Muscle layer of duodenum (tissue), 2 donors: ENCODE results near the gene RAB3IP.
"Not testable (repeated sequence)": the region's sequence is repeated elsewhere in the genome, so short reads cannot be mapped to it uniquely, and the experiment has no call there.

Experiments
- H3K27ac ChIP-seq: one replicate; pipeline ENCODE4 v1.7.0; 2013; ENCODE audit warnings: mild to moderate bottlenecking, low read length
- H3K27me3 ChIP-seq: one replicate; pipeline ENCODE4 v1.7.0; 2013; ENCODE audit warnings: low read depth, mild to moderate bottlenecking, control low read depth, low read length
- H3K36me3 ChIP-seq, 2 donors: one replicate each; pipeline ENCODE4 v1.7.0; 2013; ENCODE audit warnings: low read length in 2 of 2, control low read depth in 1 of 2, mild to moderate bottlenecking in 1 of 2; ENCODE audit not compliant: insufficient read depth in 2 of 2, control insufficient read depth in 1 of 2
- H3K4me1 ChIP-seq, 2 donors: one replicate each; pipeline ENCODE4 v1.7.0; 2013; ENCODE audit warnings: low read length in 2 of 2, mild to moderate bottlenecking in 2 of 2, control low read depth in 1 of 2, moderate library complexity in 1 of 2; ENCODE audit not compliant: insufficient read depth in 2 of 2, control insufficient read depth in 1 of 2
- H3K4me3 ChIP-seq, 2 donors: one replicate each; pipeline ENCODE4 v1.7.0; 2013; ENCODE audit warnings: low read length in 2 of 2, low read depth in 1 of 2, mild to moderate bottlenecking in 1 of 2
- H3K9me3 ChIP-seq, 2 donors: one replicate each; pipeline ENCODE4 v1.7.0; 2013; ENCODE audit warnings: low read length in 2 of 2, control low read depth in 1 of 2, mild to moderate bottlenecking in 1 of 2; ENCODE audit not compliant: control insufficient read depth in 1 of 2
- donor health status: healthy.

RAB3IP gene

DNA sequence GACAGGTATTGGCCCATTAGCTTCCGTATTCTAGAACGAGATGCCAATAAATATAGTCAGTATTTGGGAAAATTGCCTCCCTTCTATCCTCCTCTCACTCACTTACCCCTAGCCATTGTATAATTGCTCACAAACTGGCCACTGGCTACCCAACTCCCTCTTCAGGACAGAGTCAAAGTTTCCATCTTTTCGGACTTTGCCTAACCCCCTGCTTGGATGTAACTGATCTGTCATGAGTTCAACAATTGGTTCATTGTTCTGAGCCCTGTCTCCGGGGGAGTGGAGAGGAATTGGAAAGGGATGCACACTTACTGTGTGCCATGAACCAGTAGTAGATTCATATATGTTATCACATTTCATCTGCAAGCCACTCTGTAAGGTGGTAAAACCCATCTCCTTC lies 98.5 kb downstream of the RAB3IP start:
- H3K4me3 ChIP-seq, result no peak overlapping the region
- H3K9me3 ChIP-seq, result no peaks in the 10 kb centered on the region
- peaks cover 0 to 8% of the 10 kb centered on the region in 2 donors for H3K4me1 ChIP-seq

DNA sequence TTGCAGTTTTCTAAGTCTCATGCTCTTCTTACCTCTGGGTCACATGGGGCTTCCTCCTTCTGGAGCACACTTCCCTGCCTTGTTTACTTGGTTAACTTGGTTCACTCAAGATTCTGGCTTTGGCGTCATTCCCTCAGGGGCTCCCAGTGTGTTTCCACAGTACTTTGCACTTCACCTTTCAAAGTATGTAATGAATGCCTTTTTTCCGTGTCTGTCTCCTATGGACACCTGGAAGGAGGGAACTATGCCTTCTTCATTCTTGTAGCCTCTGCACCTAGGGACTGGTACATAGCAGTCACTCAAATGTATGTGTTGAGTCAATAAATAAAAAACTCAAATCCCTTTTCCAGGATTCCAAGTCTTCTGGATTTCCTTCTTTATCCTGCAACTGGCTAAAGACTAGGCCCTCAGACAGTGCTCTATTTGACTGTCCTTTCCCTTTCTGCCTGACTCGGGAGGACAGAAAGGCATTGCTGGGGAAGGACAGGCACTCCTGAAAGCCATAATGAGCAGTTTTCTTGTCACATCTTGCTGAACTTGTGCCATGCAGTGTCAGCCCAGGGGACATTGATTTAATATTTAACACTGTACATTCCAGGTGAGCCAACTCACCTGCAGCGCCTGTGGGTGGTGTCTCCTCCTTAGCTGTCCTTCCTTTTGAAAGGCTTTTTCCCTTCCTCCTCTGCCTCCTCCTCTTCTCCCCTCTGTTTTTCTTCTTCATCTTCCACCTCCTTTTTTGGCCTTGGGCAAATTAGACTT lies 99.2 kb downstream of the RAB3IP start:
- Histone ChIP-seq H3K27ac (no peak overlapping the region), H3K4me1 (peaks cover 0 to 8% of the 10 kb centered on the region in 2 donors), H3K27me3 (no peaks in the 10 kb centered on the region), H3K9me3 (no peaks in the 10 kb centered on the region), H3K36me3 (no peaks in the 10 kb centered on the region), H3K4me3 (no peak overlapping the region)

More for the DNA sequence above, 98.5 kb downstream of the RAB3IP start:
- no peak overlapping the region for H3K27ac ChIP-seq
- H3K36me3 ChIP-seq, result no peaks in the 10 kb centered on the region
- no peaks in the 10 kb centered on the region for H3K27me3 ChIP-seq

DNA sequence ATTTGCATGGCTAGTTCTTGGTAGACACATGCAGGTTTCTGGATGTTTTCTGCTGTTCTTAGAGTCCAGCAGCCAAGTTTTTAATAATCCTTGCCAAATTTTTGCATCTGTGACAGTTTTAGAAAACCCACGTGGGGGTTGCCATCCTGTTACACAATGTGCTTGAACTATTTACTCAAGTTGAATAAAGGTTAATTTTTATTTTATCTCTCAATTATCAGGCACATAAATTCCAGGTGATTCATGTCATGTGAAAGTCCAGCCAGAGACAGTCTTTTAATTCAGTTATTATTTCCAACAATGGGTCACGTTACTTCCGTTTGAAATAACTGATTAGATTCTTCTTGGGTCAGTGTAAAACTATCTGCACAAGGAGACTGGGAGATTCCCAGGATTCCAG lies 102.1 kb downstream of the RAB3IP start:
- Histone ChIP-seq H3K27ac (no peak overlapping the region), H3K9me3 (no peaks in the 10 kb centered on the region), H3K4me3 (no peak overlapping the region), H3K27me3 (no peaks in the 10 kb centered on the region), H3K36me3 (no peaks in the 10 kb centered on the region), H3K4me1 (peaks cover 0 to 3% of the 10 kb centered on the region in 2 donors)

DNA sequence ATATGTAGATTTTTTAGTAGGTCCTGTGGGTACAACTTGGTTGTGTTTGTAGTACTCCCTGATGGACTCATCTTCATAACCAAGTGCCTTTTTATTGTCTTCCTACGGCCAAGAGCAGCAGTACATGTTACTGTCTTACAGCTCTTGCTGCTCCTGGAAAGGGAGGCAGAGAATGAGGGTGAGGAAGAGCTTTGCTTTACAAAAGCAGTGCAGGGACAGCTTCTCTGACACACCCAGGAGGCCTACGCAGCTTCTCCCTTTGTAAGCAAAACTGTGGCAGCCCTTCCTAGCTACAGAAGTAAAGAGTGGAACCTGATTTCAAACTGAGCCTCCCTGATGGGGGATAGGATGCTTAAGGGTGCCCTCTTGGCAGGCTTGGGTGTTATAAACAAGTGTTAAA lies 104.9 kb downstream of the RAB3IP start:
- no peaks in the 10 kb centered on the region for H3K9me3 ChIP-seq
- no peak overlapping the region for H3K4me3 ChIP-seq
- H3K27ac ChIP-seq, result no peak overlapping the region
- H3K27me3 ChIP-seq, result no peaks in the 10 kb centered on the region
- H3K36me3 ChIP-seq, result no peaks in the 10 kb centered on the region
- H3K4me1 ChIP-seq, result peaks cover 0 to 3% of the 10 kb centered on the region in 2 donors

DNA sequence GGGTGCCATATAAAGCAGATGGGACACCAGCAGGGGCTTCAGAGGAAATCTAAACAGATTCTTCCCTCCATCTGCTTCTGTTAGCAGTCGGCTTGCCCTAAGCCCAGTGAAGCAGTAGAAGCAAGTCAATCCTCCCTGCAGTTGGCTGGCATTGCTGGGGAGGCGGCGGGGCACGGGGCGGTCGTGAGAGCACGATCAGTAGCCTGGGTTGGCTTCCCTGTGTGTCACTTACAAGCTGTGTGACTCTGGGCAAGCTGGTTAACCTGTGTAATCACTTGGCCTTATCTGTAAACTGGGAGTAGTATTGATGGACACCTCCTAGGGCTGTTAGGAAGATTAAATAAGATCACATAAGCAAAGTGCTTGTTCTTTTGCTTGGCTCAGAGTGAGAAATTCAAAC lies 105.8 kb downstream of the RAB3IP start:
- no peaks in the 10 kb centered on the region for H3K36me3 ChIP-seq
- peaks cover 0 to 3% of the 10 kb centered on the region in 2 donors for H3K4me1 ChIP-seq
- no peaks in the 10 kb centered on the region for H3K9me3 ChIP-seq
- no peak overlapping the region for H3K4me3 ChIP-seq
- H3K27me3 ChIP-seq, result no peaks in the 10 kb centered on the region
- no peak overlapping the region for H3K27ac ChIP-seq

DNA sequence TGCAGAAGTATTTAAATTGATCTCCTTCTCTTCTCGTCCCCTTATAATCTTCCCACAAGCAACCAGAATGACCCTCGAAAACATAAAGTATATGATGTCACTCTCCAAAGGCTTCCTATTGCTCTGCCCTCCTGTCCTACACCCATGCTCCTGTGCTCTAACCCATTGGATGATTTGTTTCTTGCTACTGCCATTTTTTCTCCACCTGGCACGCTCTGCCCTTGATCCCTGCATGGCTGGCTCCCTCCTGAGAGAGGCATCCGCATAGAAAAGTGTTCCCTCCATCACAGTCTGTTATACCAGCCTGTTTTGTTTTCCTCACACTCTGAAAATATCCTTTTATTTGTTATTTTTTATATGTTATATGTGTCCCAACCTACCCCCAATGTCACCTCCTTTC lies 106.2 kb downstream of the RAB3IP start:
- Histone ChIP-seq H3K36me3 (no peaks in the 10 kb centered on the region), H3K4me1 (peaks cover 0 to 3% of the 10 kb centered on the region in 2 donors), H3K4me3 (no peak overlapping the region), H3K27ac (no peak overlapping the region), H3K27me3 (no peaks in the 10 kb centered on the region), H3K9me3 (no peaks in the 10 kb centered on the region)

DNA sequence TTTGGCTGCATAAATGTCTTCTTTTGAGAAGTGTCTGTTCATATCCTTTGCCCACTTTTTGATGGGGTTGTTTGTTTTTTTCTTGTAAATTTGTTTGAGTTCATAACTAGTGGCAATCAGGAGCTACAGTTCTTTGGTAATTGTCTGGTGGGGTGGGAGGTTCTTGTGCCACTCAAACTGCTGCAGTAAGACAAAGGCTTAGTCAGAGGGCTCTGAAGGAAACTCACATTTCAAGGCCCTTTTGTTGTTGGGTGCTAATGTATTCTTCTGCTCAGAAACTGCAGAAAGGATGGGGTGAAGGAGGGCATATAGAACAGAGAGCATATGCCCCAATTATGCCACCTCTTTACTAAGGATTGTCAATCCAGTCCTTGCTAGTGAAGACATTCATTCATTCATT lies 108.3 kb downstream of the RAB3IP start:
- Histone ChIP-seq H3K9me3 (no peaks in the 10 kb centered on the region), H3K36me3 (no peaks in the 10 kb centered on the region), H3K27me3 (no peaks in the 10 kb centered on the region), H3K4me3 (no peak overlapping the region), H3K27ac (no peak overlapping the region), H3K4me1 (no peaks in the 10 kb centered on the region)

DNA sequence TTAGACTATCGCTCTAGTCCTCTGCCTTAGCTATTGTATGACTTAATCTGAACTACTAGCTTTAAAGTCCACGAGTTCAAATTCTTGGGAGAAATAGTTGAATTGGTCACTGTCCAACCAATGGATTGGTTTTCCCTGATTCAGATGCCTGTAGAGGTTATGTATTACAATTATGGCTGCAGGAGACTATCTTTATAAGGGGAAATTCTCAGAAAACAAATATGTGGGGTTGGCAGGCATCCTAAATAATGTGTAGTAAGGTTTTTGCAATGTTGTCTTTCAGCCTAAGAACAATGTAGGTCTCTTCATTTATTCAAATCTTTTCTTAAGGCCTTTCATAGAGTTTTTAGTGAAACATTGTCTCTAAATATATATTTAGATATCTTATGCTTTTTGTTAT lies 113.3 kb downstream of the RAB3IP start:
- no peaks in the 10 kb centered on the region for H3K36me3 ChIP-seq
- no peak overlapping the region for H3K27ac ChIP-seq
- H3K27me3 ChIP-seq, result no peaks in the 10 kb centered on the region
- H3K4me1 ChIP-seq, result no peaks in the 10 kb centered on the region
- H3K9me3 ChIP-seq, result no peaks in the 10 kb centered on the region
- H3K4me3 ChIP-seq, result no peak overlapping the region

DNA sequence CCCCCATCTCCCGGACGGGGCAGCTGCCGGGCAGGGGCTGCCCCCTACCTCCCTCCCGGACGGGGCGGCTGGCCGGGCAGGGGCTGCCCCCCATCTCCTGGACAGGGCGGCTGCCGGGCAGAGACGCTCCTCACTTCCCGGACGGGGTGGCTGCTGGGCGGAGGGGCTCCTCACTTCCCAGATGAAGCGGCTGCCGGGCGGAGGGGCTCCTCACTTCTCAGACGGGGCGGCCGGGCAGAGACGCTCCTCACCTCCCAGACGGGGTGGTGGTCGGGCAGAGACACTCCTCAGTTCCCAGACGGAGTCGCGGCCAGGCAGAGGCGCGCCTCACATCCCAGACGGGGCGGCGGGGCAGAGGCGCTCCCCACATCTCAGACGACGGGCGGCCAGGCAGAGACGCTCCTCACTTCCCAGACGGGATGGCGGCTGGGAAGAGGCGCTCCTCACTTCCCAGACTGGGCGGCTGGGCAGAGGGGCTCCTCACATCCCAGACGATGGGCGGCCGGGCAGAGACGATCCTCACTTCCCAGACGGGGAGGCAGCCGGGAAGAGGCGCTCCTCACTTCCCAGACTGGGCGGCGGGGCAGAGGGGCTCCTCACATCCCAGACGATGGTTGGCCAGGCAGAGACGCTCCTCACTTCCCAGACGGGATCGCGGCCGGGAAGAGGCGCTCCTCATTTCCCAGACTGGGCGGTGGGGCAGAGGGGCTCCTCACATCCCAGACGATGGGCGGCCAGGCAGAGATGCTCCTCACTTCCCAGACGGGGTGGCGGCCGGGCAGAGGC lies 114.7 kb downstream of the RAB3IP start:
- not testable (repeated sequence) for H3K27me3 ChIP-seq, H3K36me3 ChIP-seq, H3K4me3 ChIP-seq, H3K9me3 ChIP-seq, H3K4me1 ChIP-seq, H3K27ac ChIP-seq

DNA sequence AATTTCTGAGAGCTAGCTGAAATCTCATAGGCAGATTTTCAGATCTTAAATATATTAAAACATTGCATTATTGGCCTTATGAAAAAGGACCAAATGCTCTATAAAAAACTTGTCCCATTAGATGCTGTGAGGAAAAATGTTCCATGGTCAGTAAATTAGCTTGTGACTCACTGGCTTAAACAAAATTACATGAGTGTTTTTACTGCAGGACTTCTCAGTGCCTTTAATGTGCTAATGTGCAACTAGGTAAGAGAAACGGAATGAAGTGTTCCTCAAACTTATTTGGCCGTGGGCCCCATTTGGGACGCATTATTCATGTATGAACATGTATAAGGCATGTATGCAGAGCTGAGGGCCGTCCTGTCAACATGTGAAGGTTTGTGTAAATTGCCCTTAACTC lies 128.0 kb downstream of the RAB3IP start:
- Histone ChIP-seq H3K9me3 (no peaks in the 10 kb centered on the region), H3K4me3 (no peak overlapping the region), H3K27me3 (no peaks in the 10 kb centered on the region), H3K36me3 (no peaks in the 10 kb centered on the region), H3K4me1 (no peaks in the 10 kb centered on the region), H3K27ac (no peak overlapping the region)

DNA sequence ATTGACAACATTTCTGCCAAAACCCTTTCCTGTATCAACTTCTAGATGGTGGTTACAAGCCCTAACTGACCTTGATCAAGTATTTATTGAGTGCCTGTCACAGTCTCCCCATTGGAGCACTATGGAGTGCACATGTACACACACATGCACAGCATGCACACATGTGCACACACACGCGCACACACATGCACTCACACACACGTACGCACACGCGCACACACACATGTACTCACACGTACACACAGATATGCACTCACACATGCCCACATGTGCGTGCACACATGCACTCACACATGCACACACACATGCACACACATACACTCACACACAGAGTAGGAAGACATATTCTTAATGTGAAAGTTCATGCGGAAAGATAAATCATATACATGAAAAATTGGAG lies 130.0 kb downstream of the RAB3IP start:
- no peak overlapping the region for H3K27ac ChIP-seq
- H3K9me3 ChIP-seq, result no peaks in the 10 kb centered on the region
- H3K4me3 ChIP-seq, result no peak overlapping the region
- H3K36me3 ChIP-seq, result no peaks in the 10 kb centered on the region
- H3K27me3 ChIP-seq, result no peaks in the 10 kb centered on the region
- H3K4me1 ChIP-seq, result no peaks in the 10 kb centered on the region
